VCaP (cell line): ENCODE results near the gene SEL1L.
"Not testable (repeated sequence)": the region's sequence is repeated elsewhere in the genome, so short reads cannot be mapped to it uniquely, and the experiment has no call there.

Experiments used
- H3K27ac ChIP-seq: fragments of 450-650 bp; 2 replicates; pipeline ENCODE4 v1.5.1; 2017
- CTCF ChIP-seq: fragments of 450-650 bp; conservative IDR thresholded peaks from 2 replicates; pipeline ENCODE4 v1.5.1; 2017; ENCODE audit warnings: mild to moderate bottlenecking, moderate library complexity

Gene SEL1L

GRCh38 chr14:81436296-81437138 is 97.1 kb downstream of the SEL1L start:
- peak overlapping the region; percentile 85 for H3K27ac ChIP-seq
- TF ChIP-seq CTCF: no peak; the same call in 1 of the 2 replicates

GRCh38 chr14:81435391-81436295 is 98.0 kb downstream of the SEL1L start:
- peak; percentile 13 for TF ChIP-seq CTCF
- peak overlapping the region; percentile 85 for H3K27ac ChIP-seq

DNA sequence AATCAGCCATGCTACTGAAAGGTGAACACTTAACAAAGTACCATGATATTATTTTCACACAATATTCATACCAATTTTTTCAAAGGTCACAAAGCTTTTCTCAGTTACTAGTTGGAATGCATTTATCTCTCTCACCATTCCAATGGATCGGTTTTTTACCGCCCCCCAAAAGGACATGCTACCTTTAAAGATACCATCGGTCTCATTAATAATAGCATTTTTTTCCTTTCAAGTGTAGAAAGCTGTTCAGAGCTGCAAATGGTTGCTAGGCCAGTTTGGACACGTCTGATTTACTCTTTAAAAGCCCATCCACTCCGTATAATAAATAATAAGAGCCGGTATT is 98.6 kb downstream of the SEL1L start:
- peak overlapping the region; percentile 85 for H3K27ac ChIP-seq
- TF ChIP-seq CTCF: no peak

- no peak for TF ChIP-seq CTCF
- peak overlapping the region; percentile 85 for H3K27ac ChIP-seq
Measured at GRCh38 chr14:81434230-81434629, 99.4 kb downstream of the SEL1L start.

- no peak for TF ChIP-seq CTCF
- H3K27ac ChIP-seq: no peak overlapping the region
Measured at GRCh38 chr14:81433378-81433777, 100.3 kb downstream of the SEL1L start.

- H3K27ac ChIP-seq: no peak overlapping the region
- TF ChIP-seq CTCF: no peak
Measured at GRCh38 chr14:81432219-81432661, 101.4 kb downstream of the SEL1L start.

DNA sequence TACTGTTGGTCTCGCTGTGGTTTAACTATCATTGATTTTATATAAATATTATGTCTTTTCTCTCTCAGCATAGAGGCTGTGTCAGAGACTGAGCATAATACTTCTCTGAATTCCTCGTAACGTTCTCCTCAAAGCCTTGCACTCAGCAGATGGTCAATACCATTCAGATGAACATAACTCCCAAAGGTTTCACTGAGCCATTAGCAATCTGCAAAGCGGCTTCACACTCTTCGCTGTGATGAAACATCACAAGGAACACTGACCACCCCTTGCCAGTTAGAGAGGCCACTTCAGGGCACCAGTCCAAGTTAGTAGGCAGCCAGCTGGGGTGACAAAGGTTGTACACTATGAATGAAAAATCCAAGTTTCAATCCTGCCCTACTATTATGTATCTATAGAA is 103.4 kb downstream of the SEL1L start:
- TF ChIP-seq CTCF: no peak
- no peak overlapping the region for H3K27ac ChIP-seq

DNA sequence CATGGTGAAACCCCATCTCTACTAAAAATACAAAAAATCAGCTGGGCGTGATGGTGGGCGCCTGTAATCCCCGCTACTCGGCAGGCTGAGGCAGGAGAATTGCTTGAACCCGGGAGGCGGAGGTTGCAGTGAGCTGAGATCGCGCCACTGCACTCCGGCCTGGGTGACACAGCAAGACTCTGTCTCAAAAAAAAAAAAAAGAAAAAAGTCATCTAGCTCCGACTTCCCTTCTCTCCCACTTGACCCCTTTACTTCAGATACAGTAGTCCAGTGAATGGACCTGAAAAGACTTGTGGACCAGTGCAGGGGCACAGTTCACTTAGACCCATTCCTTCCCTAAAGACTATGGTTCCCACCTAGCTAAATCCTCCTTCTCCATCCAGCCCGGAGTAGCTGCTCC is 103.9 kb downstream of the SEL1L start:
- H3K27ac ChIP-seq: not testable (repeated sequence)
